ENCODE results near the gene TBR1.

GRCh38 chr2:161421686-161422085 is 5.6 kb downstream of the TBR1 start:
- TF ChIP-seq POLR2A (IDR thresholded peaks at IDR 0.05; ENCODE audit: low read depth, low read length) (no peak), POLR2AphosphoS5 (IDR thresholded peaks at IDR 0.05; ENCODE audit: low read depth, low read length) (no peak), TAF1 (IDR thresholded peaks at IDR 0.05; ENCODE audit: borderline replicate concordance, low read depth, low read length) (no peak)

All from GM12892 (cell line).